IMR-90 (cell line): ENCODE measurements around the gene FLVCR2. TPM values are rescaled to one million over a fixed set of nuclear protein-coding genes. Genes with fewer than 3 reads are reported as not detected.

Experiments
- ATAC-seq: fragments of 200-7000 bp; cut with Tn5 transposase; 2 replicates; pipeline ENCODE4 v1.9.1; 2020; ENCODE audit warnings: low read depth, mild to moderate bottlenecking, moderate library complexity
- BruUV-seq: library from RNA; stranded (reverse); fragments of 400-500 nt; replicated peaks from 2 replicates; lab custom pipeline; 2021; lab: Mats Ljungman, UMichigan
- CTCF ChIA-PET: fragments of 300-600 bp; formaldehyde crosslinking; extraction: SDS; loops from one replicate; lab custom pipeline; 2021; ENCODE audit warnings: antibody characterized with exemption; lab: Yijun Ruan, JAX
- POLR2A ChIA-PET: fragments of 300-600 bp; sonication (Branson Sonifier 250); formaldehyde crosslinking; loops from one replicate; lab custom pipeline; 2022; ENCODE audit warnings: antibody characterized with exemption; ENCODE audit not compliant: unreplicated experiment; lab: Charles Lee
- DNase-seq: peaks from one replicate; pipeline ENCODE4 v3.0.0; 2013
- H2AFZ ChIP-seq: replicated peaks from 2 replicates; pipeline ENCODE3; 2013; ENCODE audit warnings: low read length, mild to moderate bottlenecking; ENCODE audit not compliant: poor library complexity
- H2AK5ac ChIP-seq: 2 replicates; pipeline ENCODE4 v1.6.1; 2013; ENCODE audit warnings: low read depth, low read length, inconsistent platforms
- H2AK9ac ChIP-seq: replicated peaks from 2 replicates; pipeline ENCODE3; 2013; ENCODE audit warnings: mild to moderate bottlenecking, low read depth, low read length, moderate library complexity; ENCODE audit not compliant: poor library complexity
- H2BK120ac ChIP-seq: 2 replicates; pipeline ENCODE4 v1.6.1; 2013; ENCODE audit warnings: low read depth, low read length, inconsistent platforms
- H2BK15ac ChIP-seq: 3 replicates; pipeline ENCODE4 v1.6.1; 2013; ENCODE audit warnings: low read depth, low read length, inconsistent platforms
- H2BK20ac ChIP-seq: 2 replicates; pipeline ENCODE4 v1.6.1; 2013; ENCODE audit warnings: low read depth, mild to moderate bottlenecking, inconsistent platforms, low read length, moderate library complexity
- H2BK5ac ChIP-seq: 2 replicates; pipeline ENCODE4 v1.6.1; 2013; ENCODE audit warnings: mild to moderate bottlenecking, low read depth, low read length, inconsistent platforms; ENCODE audit not compliant: poor library complexity, severe bottlenecking
- H3K14ac ChIP-seq: replicated peaks from 2 replicates; pipeline ENCODE4 v1.6.1; 2013; ENCODE audit warnings: low read depth, low read length, inconsistent platforms
- H3K18ac ChIP-seq: 2 replicates; pipeline ENCODE4 v1.6.1; 2013; ENCODE audit warnings: low read depth, low read length, control low read depth
- H3K23ac ChIP-seq: 2 replicates; pipeline ENCODE4 v1.6.1; 2013; ENCODE audit warnings: low read depth, low read length, inconsistent platforms
- H3K27ac ChIP-seq: 2 replicates; pipeline ENCODE4 v1.5.1; 2013; ENCODE audit warnings: mild to moderate bottlenecking, control low read depth, low read length; ENCODE audit not compliant: insufficient read depth
- H3K27me3 ChIP-seq: 2 replicates; pipeline ENCODE4 v1.6.1; 2013; ENCODE audit warnings: low read length; ENCODE audit not compliant: control insufficient read depth, insufficient read depth
- H3K36me3 ChIP-seq: 2 replicates; pipeline ENCODE4 v1.6.1; 2013; ENCODE audit warnings: low read length, mixed read lengths; ENCODE audit not compliant: control insufficient read depth, insufficient read depth
- H3K4ac ChIP-seq: 2 replicates; pipeline ENCODE4 v1.6.1; 2013; ENCODE audit warnings: low read depth, low read length, inconsistent platforms
- H3K4me1 ChIP-seq: 2 replicates; pipeline ENCODE4 v1.6.1; 2013; ENCODE audit warnings: low read length, mixed read lengths; ENCODE audit not compliant: control insufficient read depth, insufficient read depth
- H3K4me2 ChIP-seq: 2 replicates; pipeline ENCODE4 v1.6.1; 2013; ENCODE audit warnings: low read depth, mild to moderate bottlenecking, control low read depth, low read length, moderate library complexity
- H3K4me3 ChIP-seq: 2 replicates; pipeline ENCODE4 v1.5.1; 2013; ENCODE audit warnings: low read depth, mild to moderate bottlenecking, control low read depth, low read length, moderate library complexity; ENCODE audit not compliant: insufficient read depth
- H3K56ac ChIP-seq: 2 replicates; pipeline ENCODE4 v1.6.1; 2013; ENCODE audit warnings: low read length, inconsistent platforms; ENCODE audit not compliant: insufficient read depth; ENCODE audit errors: extremely low read depth
- H3K79me1 ChIP-seq, 2 experiments: 2 replicates each; pipeline ENCODE4 v1.6.1; 2013; ENCODE audit warnings: low read length in 2 of 2, inconsistent platforms in 1 of 2, low read depth in 1 of 2
- H3K9ac ChIP-seq: 2 replicates; pipeline ENCODE4 v1.6.1; 2013; ENCODE audit warnings: low read depth, low read length, control low read depth
- H3K9me1 ChIP-seq: 2 replicates; pipeline ENCODE4 v1.6.1; 2013; ENCODE audit warnings: low read length, inconsistent platforms; ENCODE audit not compliant: insufficient read depth
- H3K9me3 ChIP-seq: 2 replicates; pipeline ENCODE4 v1.6.1; 2013; ENCODE audit warnings: low read length; ENCODE audit not compliant: control insufficient read depth, insufficient read depth
- H4K20me1 ChIP-seq: 2 replicates; pipeline ENCODE4 v1.6.1; 2013; ENCODE audit warnings: low read length, inconsistent platforms; ENCODE audit not compliant: insufficient read depth
- H4K5ac ChIP-seq: 2 replicates; pipeline ENCODE4 v1.6.1; 2013; ENCODE audit warnings: mild to moderate bottlenecking, low read depth, low read length, control low read depth
- H4K8ac ChIP-seq, 2 experiments: 2 replicates each; pipeline ENCODE4 v1.6.1; 2013; ENCODE audit warnings: low read depth in 2 of 2, low read length in 2 of 2, control low read depth in 1 of 2, inconsistent platforms in 1 of 2
- H4K91ac ChIP-seq: 2 replicates; pipeline ENCODE4 v1.6.1; 2013; ENCODE audit warnings: low read depth, low read length, inconsistent platforms; ENCODE audit not compliant: insufficient read depth
- CEBPB ChIP-seq: IDR thresholded peaks from 2 replicates; pipeline ENCODE4 v1.6.1; 2012; ENCODE audit warnings: low read depth, low read length, improper control_type of control experiment
- CTCF ChIP-seq: conservative IDR thresholded peaks from 2 replicates; pipeline ENCODE4 v1.5.1; 2012; ENCODE audit warnings: mild to moderate bottlenecking, low read depth, low read length, improper control_type of control experiment
- MAFK ChIP-seq: IDR thresholded peaks from 2 replicates; pipeline ENCODE4 v1.6.1; 2012; ENCODE audit warnings: low read depth, low read length, improper control_type of control experiment
- MAZ ChIP-seq: IDR thresholded peaks from 2 replicates; pipeline ENCODE4 v1.6.1; 2012; ENCODE audit warnings: low read depth, mild to moderate bottlenecking, low read length, improper control_type of control experiment, moderate library complexity, borderline replicate concordance
- POLR2A ChIP-seq: IDR thresholded peaks from 2 replicates; pipeline ENCODE4 v1.6.1; 2012; ENCODE audit warnings: mild to moderate bottlenecking, low read depth, low read length
- RCOR1 ChIP-seq: IDR thresholded peaks from 2 replicates; pipeline ENCODE4 v1.6.1; 2012; ENCODE audit warnings: mild to moderate bottlenecking, low read length, improper control_type of control experiment; ENCODE audit not compliant: insufficient replicate concordance
- SMC3 ChIP-seq: fragments of 150-350 bp; IDR thresholded peaks from 2 replicates; pipeline ENCODE4 v1.6.1; 2016; ENCODE audit warnings: low read depth, mild to moderate bottlenecking, antibody characterized with exemption, low read length, moderate library complexity
- WGBS, 2 experiments: methylation state at CpG; one replicate each; pipeline versions ENCODE4 v1.1.5 to v1.1.7; 2013; ENCODE audit warnings: missing lambda C conversion rate in 2 of 2; ENCODE audit not compliant: insufficient read length in 1 of 2; ENCODE audit errors: extremely low coverage in 2 of 2; 5-methylcytosine and 5-hydroxymethylcytosine counted together
- dilution Hi-C: fragments of 300-500 bp; cut with HindIII; formaldehyde crosslinking; loops from one replicate; pipeline ENCODE4 v1.14.3; 2018; ENCODE audit warnings: low sequenced_read_pairs; ENCODE audit not compliant: unreplicated experiment
- in situ Hi-C: fragments of 300-500 bp; cut with MboI; formaldehyde crosslinking; loops from 3 replicates; pipeline ENCODE4 v1.14.3; 2019; ENCODE audit warnings: low sequenced_read_pairs, inconsistent platforms, mixed read lengths
- intact Hi-C: fragments of 100-400 bp; cut with micrococcal nuclease; formaldehyde crosslinking; loops from 2 replicates; pipeline ENCODE4 v1.10.0; 2022
- polyA plus RNA-seq, 3 experiments: library from polyadenylated mRNA; depleted of rRNA; stranded (reverse); fragments of >200 nt; gene quantifications; 2 replicates each; pipeline ENCODE4 v1.2.3, GENCODE V29; 2012; ENCODE audit warnings: low replicate concordance in 1 of 3
- total RNA-seq: library from RNA; depleted of rRNA; stranded (reverse); fragments of >200 nt; gene quantifications from 2 replicates; pipeline ENCODE4 v1.2.3, GENCODE V29; 2012

Gene FLVCR2
- total and polyA plus RNA-seq, 2 of the 4 experiments (the other 2 are of a cell fraction): 0.94 to 1.4 TPM

- CTCF ChIA-PET: interaction anchor here (1.4 kb wide), 1 partner anchor 85 kb away, joined by 3 read pairs; no protein-coding TSS in a partner anchor
- no peak overlapping the region for H3K56ac ChIP-seq
- no TSS peak for BruUV-seq
- H4K8ac ChIP-seq: no peak overlapping the region
- no peak overlapping the region for H2BK20ac ChIP-seq
- dilution Hi-C loops: no loop called here
- WGBS, 2 experiments: 83% methylated on average over 1 of the region's 3 CpGs; no CpG with 5 or more reads in 1 of the 2 experiments
- ATAC-seq (no peak), DNase-seq (no peak)
- no peaks in the 10 kb centered on the region for H3K27me3 ChIP-seq
- peaks cover 3 to 11% of the 10 kb centered on the region in 2 experiments; a peak in 3 of 4 replicates for H3K79me1 ChIP-seq
- no peak overlapping the region for H2AK9ac ChIP-seq
- H2BK5ac ChIP-seq: no peak overlapping the region
- H4K20me1 ChIP-seq: no peaks in the 10 kb centered on the region
- POLR2A ChIA-PET: no interaction called here
- H3K27ac ChIP-seq: no peak overlapping the region
- no peak overlapping the region for H3K9ac ChIP-seq
- no peak overlapping the region for H3K4me2 ChIP-seq
- intact Hi-C loops: no loop called here
- no peak overlapping the region for H3K4me3 ChIP-seq
- no peak overlapping the region for H2AK5ac ChIP-seq
- H3K4me1 ChIP-seq: no peaks in the 10 kb centered on the region
- H3K4ac ChIP-seq: no peak overlapping the region
- H3K36me3 ChIP-seq: no peaks in the 10 kb centered on the region
- H2AFZ ChIP-seq: no peak overlapping the region
- no peak for TF ChIP-seq MAZ
- TF ChIP-seq SMC3: no peak
- TF ChIP-seq POLR2A: no peak
- TF ChIP-seq CEBPB: no peak
- no peak for TF ChIP-seq CTCF
- no peak for TF ChIP-seq MAFK
- no peak for TF ChIP-seq RCOR1
- in situ Hi-C loops: no loop called here
- no peak overlapping the region for H2BK120ac ChIP-seq
- no peak overlapping the region for H4K91ac ChIP-seq
- H3K18ac ChIP-seq: no peak overlapping the region
- no peak overlapping the region for H3K23ac ChIP-seq
- no peak overlapping the region for H3K14ac ChIP-seq
- no peaks in the 10 kb centered on the region for H3K9me3 ChIP-seq
- H4K5ac ChIP-seq: no peak overlapping the region
- no peaks in the 10 kb centered on the region for H3K9me1 ChIP-seq
- H2BK15ac ChIP-seq: no peak overlapping the region
These were observed 84.5 kb downstream of the FLVCR2 start for GRCh38 chr14:75662966-75663365.
